Neuronal stem cell (in vitro differentiated cells): Measurements from ENCODE around the gene VSTM2L.
A peak's percentile ranks its signal among the peaks of the same experiment; 100 is the strongest.

Source experiments
- DNase-seq: peaks from one replicate; pipeline ENCODE4 v3.0.0-alpha.2; 2013; ENCODE audit warnings: low spot score
- H2AFZ ChIP-seq: one replicate; pipeline ENCODE4 v1.6.1; 2013; ENCODE audit warnings: mild to moderate bottlenecking, low read length, inconsistent platforms
- H2AK5ac ChIP-seq: 2 replicates; pipeline ENCODE4 v1.6.1; 2013; ENCODE audit warnings: low read depth, mild to moderate bottlenecking, inconsistent platforms, low read length, moderate library complexity, mixed read lengths
- H2BK120ac ChIP-seq: 2 replicates; pipeline ENCODE4 v1.6.1; 2013; ENCODE audit warnings: low read depth, mild to moderate bottlenecking, inconsistent platforms, low read length, moderate library complexity, mixed read lengths
- H2BK12ac ChIP-seq: one replicate; pipeline ENCODE4 v1.6.1; 2013; ENCODE audit warnings: low read length, inconsistent platforms
- H2BK15ac ChIP-seq: 2 replicates; pipeline ENCODE4 v1.6.1; 2013; ENCODE audit warnings: mild to moderate bottlenecking, low read length, inconsistent platforms, mixed read lengths
- H2BK5ac ChIP-seq: one replicate; pipeline ENCODE4 v1.6.1; 2013; ENCODE audit warnings: inconsistent platforms, mild to moderate bottlenecking, low read length, moderate library complexity
- H3K14ac ChIP-seq: one replicate; pipeline ENCODE4 v1.6.1; 2013; ENCODE audit warnings: low read length, inconsistent platforms
- H3K18ac ChIP-seq: 2 replicates; pipeline ENCODE4 v1.6.1; 2013; ENCODE audit warnings: low read length, inconsistent platforms
- H3K23ac ChIP-seq: 2 replicates; pipeline ENCODE4 v1.6.1; 2013; ENCODE audit warnings: low read depth, mild to moderate bottlenecking, mixed read lengths, low read length, inconsistent platforms; ENCODE audit not compliant: poor library complexity
- H3K27ac ChIP-seq: replicated peaks from 3 replicates; pipeline ENCODE4 v1.5.1; 2013; ENCODE audit warnings: low read length, inconsistent platforms
- H3K27me3 ChIP-seq, 3 experiments: 2 replicates each; pipeline ENCODE4 v1.6.1; 2013; ENCODE audit warnings: low read length in 3 of 3, mild to moderate bottlenecking in 2 of 3, inconsistent platforms in 1 of 3, low read depth in 1 of 3, mixed read lengths in 1 of 3, moderate library complexity in 1 of 3; ENCODE audit not compliant: control insufficient read depth in 3 of 3, insufficient read depth in 3 of 3
- H3K36me3 ChIP-seq, 2 donors: replicated peaks in 1 of 2; 2 replicates each; pipeline ENCODE4 v1.6.1; 2013; ENCODE audit warnings: low read length in 2 of 2; ENCODE audit not compliant: control insufficient read depth in 2 of 2, insufficient read depth in 2 of 2
- H3K4ac ChIP-seq: 2 replicates; pipeline ENCODE4 v1.6.1; 2013; ENCODE audit warnings: inconsistent platforms, mild to moderate bottlenecking, low read length, moderate library complexity
- H3K4me1 ChIP-seq, 2 donors: 1 replicate in 1 of 2; 2 replicates in 1 of 2; pipeline ENCODE4 v1.6.1; 2013; ENCODE audit warnings: low read length in 2 of 2, low read depth in 1 of 2; ENCODE audit not compliant: control insufficient read depth in 2 of 2, insufficient read depth in 1 of 2
- H3K4me2 ChIP-seq: one replicate; pipeline ENCODE4 v1.6.1; 2013; ENCODE audit warnings: mild to moderate bottlenecking, low read length, inconsistent platforms; ENCODE audit not compliant: insufficient read depth, poor library complexity, severe bottlenecking
- H3K4me3 ChIP-seq, 2 donors: 2 replicates each; pipeline ENCODE4 v1.5.1; 2013; ENCODE audit warnings: low read length in 2 of 2, mild to moderate bottlenecking in 2 of 2, inconsistent platforms in 1 of 2, moderate library complexity in 1 of 2
- H3K79me1 ChIP-seq: one replicate; pipeline ENCODE4 v1.6.1; 2013; ENCODE audit warnings: low read depth, mild to moderate bottlenecking, inconsistent platforms, low read length, moderate library complexity
- H3K9ac ChIP-seq: one replicate; pipeline ENCODE4 v1.6.1; 2013; ENCODE audit warnings: mild to moderate bottlenecking, low read depth, low read length, inconsistent platforms; ENCODE audit not compliant: poor library complexity
- H3K9me3 ChIP-seq, 2 donors: replicated peaks in 1 of 2; 2 replicates each; pipeline versions ENCODE3 to v1.6.1; 2013; ENCODE audit warnings: low read length in 2 of 2, mild to moderate bottlenecking in 2 of 2, inconsistent platforms in 1 of 2, low read depth in 1 of 2, mixed read lengths in 1 of 2, moderate library complexity in 1 of 2; ENCODE audit not compliant: control insufficient read depth in 2 of 2, insufficient read depth in 1 of 2
- H4K8ac ChIP-seq: one replicate; pipeline ENCODE4 v1.6.1; 2013; ENCODE audit warnings: low read depth, mild to moderate bottlenecking, inconsistent platforms, low read length, moderate library complexity
- H4K91ac ChIP-seq: one replicate; pipeline ENCODE4 v1.6.1; 2013; ENCODE audit warnings: low read length, low read depth, mild to moderate bottlenecking, inconsistent platforms; ENCODE audit not compliant: poor library complexity
- WGBS, 2 donors: extraction: QIAGEN DNeasy Blood & Tissue Kit; methylation state at CpG; one replicate each; pipeline ENCODE4 v1.1.7; 2013; ENCODE audit warnings: missing lambda C conversion rate in 2 of 2, mixed read lengths in 1 of 2; ENCODE audit not compliant: insufficient read length in 2 of 2, insufficient replicate concordance in 1 of 2; ENCODE audit errors: extremely low coverage in 2 of 2; 5-methylcytosine and 5-hydroxymethylcytosine counted together

The VSTM2L gene

GRCh38 chr20:37977786-37978185 lies 74.9 kb downstream of the VSTM2L start:
- Histone ChIP-seq H2BK12ac (no peak overlapping the region), H3K4ac (no peak overlapping the region), H3K36me3 (peaks cover 2 to 15% of the 10 kb centered on the region in 2 donors), H2BK5ac (no peak overlapping the region), H4K8ac (no peak overlapping the region), H3K4me2 (no peak overlapping the region), H3K18ac (peak overlapping the region; percentile 3), H2BK15ac (no peak overlapping the region), H3K27me3 (no peaks in the 10 kb centered on the region), H3K9me3 (no peaks in the 10 kb centered on the region), H2BK120ac (no peak overlapping the region), H3K23ac (no peak overlapping the region), H3K4me1 (peaks cover 11% of the 10 kb centered on the region in 2 donors), H2AFZ (no peak overlapping the region), H3K9ac (no peak overlapping the region), H3K27ac (no peak overlapping the region), H2AK5ac (no peak overlapping the region), H4K91ac (no peak overlapping the region), H3K14ac (no peak overlapping the region), H3K79me1 (no peaks in the 10 kb centered on the region), H3K4me3 (no peak overlapping the region)
- no peak for DNase-seq
- no CpG with 5 or more reads among the region's 6 CpGs for WGBS, 2 donors

DNA sequence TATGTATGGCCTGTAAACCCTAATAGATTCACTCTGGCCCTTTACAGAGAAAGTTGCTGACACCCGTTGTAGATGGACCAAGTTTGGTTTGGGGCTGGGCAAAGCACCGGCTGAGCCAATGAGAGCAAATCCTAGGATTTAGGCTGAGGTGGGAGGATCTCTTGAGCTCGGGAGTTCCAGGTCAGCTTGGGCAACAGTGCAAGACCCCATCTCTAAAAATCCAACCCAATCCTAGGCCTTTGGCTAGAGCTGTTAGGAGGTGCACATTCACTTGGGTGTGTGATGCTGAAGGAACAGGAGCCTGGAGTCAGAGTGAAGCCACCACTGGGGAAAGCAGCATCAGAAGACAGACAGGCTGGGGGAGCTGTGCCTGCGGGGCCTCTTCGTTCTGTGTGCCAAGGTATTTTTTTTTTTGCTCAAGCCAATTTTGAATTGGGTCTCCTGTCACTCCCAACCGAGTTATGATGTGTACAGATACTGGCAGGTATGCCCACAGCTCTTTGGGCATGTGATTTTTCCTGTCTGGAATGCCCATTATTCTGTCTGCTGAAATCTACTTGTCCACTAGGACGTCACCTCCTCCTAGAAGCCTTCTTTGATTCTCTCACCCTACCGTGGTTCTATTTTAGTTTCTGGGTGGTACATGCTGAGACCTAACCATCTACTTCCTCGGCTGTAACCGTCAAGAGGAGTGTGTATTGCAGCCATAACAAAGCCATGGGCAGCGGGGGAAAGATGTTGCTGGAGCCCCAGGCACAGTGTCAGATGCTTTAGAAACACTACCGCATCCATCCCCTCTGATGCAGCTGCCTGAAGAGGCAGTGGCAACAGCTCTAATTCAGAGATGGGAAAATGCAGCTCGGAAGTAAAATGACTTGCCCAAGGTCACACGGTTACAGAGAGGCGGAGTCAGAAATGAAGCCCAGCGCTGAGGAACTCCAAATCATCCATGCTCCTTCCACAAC lies 76.4 kb downstream of the VSTM2L start:
- no peak overlapping the region for H3K9ac ChIP-seq
- H3K27me3 ChIP-seq: no peaks in the 10 kb centered on the region
- no peak overlapping the region for H4K8ac ChIP-seq
- H2BK15ac ChIP-seq: no peak overlapping the region
- H3K4me2 ChIP-seq: no peak overlapping the region
- H3K23ac ChIP-seq: no peak overlapping the region
- WGBS, 2 donors: no CpG with 5 or more reads among the region's 16 CpGs
- peaks cover 11% of the 10 kb centered on the region in 2 donors for H3K4me1 ChIP-seq
- no peak overlapping the region for H2BK120ac ChIP-seq
- DNase-seq: no peak
- no peaks in the 10 kb centered on the region for H3K9me3 ChIP-seq
- H4K91ac ChIP-seq: no peak overlapping the region
- no peak overlapping the region for H3K27ac ChIP-seq
- no peak overlapping the region for H2AK5ac ChIP-seq
- H3K4me3 ChIP-seq: no peak overlapping the region
- no peak overlapping the region for H2BK12ac ChIP-seq
- no peak overlapping the region for H3K14ac ChIP-seq
- no peak overlapping the region for H3K18ac ChIP-seq
- no peak overlapping the region for H2BK5ac ChIP-seq
- H2AFZ ChIP-seq: no peak overlapping the region
- H3K36me3 ChIP-seq: peaks cover 4 to 29% of the 10 kb centered on the region in 2 donors
- H3K4ac ChIP-seq: no peak overlapping the region
- no peaks in the 10 kb centered on the region for H3K79me1 ChIP-seq

DNA sequence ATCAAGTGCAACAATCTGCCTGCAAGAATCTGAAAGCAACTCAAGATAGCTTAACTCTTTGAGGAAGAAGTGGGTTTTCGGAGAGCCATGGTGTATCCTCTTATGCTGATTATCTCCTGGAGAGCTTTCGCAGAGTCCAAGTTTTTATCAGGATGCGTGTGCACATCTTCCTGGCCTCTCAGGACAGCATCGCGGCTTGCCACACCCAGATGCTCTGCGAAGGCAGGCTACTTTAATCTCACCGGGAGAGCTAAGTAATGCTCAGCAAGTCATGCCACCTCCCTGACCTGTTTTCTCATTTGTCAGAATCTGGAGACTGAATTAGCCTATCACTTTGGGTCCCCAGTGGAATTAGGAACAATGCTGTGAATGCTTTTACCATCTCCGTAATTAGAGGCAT lies 77.5 kb downstream of the VSTM2L start:
- Histone ChIP-seq H3K23ac (no peak overlapping the region), H3K27ac (no peak overlapping the region), H2BK15ac (no peak overlapping the region), H3K79me1 (no peaks in the 10 kb centered on the region), H2AFZ (no peak overlapping the region), H3K27me3 (no peaks in the 10 kb centered on the region), H3K9ac (no peak overlapping the region), H3K14ac (no peak overlapping the region), H2AK5ac (no peak overlapping the region), H2BK12ac (no peak overlapping the region), H3K9me3 (no peaks in the 10 kb centered on the region), H3K4ac (no peak overlapping the region), H2BK5ac (no peak overlapping the region), H4K91ac (no peak overlapping the region), H3K4me1 (peaks cover 11% of the 10 kb centered on the region in 2 donors), H4K8ac (no peak overlapping the region), H3K18ac (no peak overlapping the region), H3K36me3 (peaks cover 4 to 39% of the 10 kb centered on the region in 2 donors), H2BK120ac (no peak overlapping the region), H3K4me2 (no peak overlapping the region), H3K4me3 (no peak overlapping the region)
- no CpG with 5 or more reads among the region's 8 CpGs for WGBS, 2 donors
- DNase-seq: no peak

DNA sequence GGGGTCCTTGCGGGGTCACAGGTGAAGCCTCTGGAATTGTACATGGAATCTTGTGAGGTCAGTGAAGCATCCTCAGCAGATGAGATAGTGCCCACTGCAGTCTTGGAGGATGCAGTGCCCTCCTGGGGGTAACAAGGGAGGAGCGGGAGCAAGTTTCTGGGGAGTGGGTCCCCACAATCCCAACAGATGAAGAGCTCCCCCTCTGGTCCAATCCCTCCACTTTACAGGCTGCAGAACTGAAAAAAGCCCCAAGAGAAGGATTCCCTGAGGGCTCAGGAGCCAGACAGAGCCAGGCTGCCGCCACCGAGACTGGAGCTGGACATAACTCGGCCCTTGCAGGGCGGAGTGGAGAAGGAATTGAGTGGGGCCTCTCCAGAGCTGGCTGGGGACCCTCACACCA lies 77.9 kb downstream of the VSTM2L start:
- Histone ChIP-seq H2BK12ac (no peak overlapping the region), H3K27me3 (no peaks in the 10 kb centered on the region), H2BK120ac (no peak overlapping the region), H3K4me3 (no peak overlapping the region), H3K14ac (no peak overlapping the region), H3K9me3 (no peaks in the 10 kb centered on the region), H4K91ac (no peak overlapping the region), H2AK5ac (no peak overlapping the region), H2BK5ac (no peak overlapping the region), H3K18ac (no peak overlapping the region), H3K23ac (no peak overlapping the region), H3K79me1 (no peaks in the 10 kb centered on the region), H3K36me3 (peaks cover 4 to 43% of the 10 kb centered on the region in 2 donors), H2AFZ (no peak overlapping the region), H3K4me1 (peaks cover 11% of the 10 kb centered on the region in 2 donors), H3K9ac (no peak overlapping the region), H3K4me2 (no peak overlapping the region), H3K27ac (no peak overlapping the region), H2BK15ac (no peak overlapping the region), H3K4ac (no peak overlapping the region), H4K8ac (no peak overlapping the region)
- WGBS, 2 donors: no CpG with 5 or more reads among the region's 6 CpGs
- no peak for DNase-seq
